Ishikawa (cell line): Measurements from ENCODE around the gene TMEM92.

Experiments used
- CEBPB ChIP-seq: IDR thresholded peaks from 2 replicates; pipeline ENCODE4 v1.6.1; 2012
- EGR1 ChIP-seq: IDR thresholded peaks from 2 replicates; pipeline ENCODE4 v1.6.1; 2012
- EP300 ChIP-seq: IDR thresholded peaks from 2 replicates; pipeline ENCODE4 v1.6.1; 2012; ENCODE audit warnings: borderline replicate concordance
- TCF12 ChIP-seq: IDR thresholded peaks from 2 replicates; pipeline ENCODE4 v1.6.1; 2012; ENCODE audit warnings: low read depth

- TF ChIP-seq EP300 (no peak), EGR1 (no peak), CEBPB (no peak), TCF12 (no peak)
These were observed 36.8 kb downstream of the TMEM92 start for GRCh38 chr17:50311112-50311460.
